HepG2 (cell line): Measurements from ENCODE around the gene KCTD13. TPM values are rescaled to one million over a fixed set of nuclear protein-coding genes. Genes with fewer than 3 reads are reported as not detected.

Experiments
- CCDC6 ChIP-seq: sonication (generic); formaldehyde crosslinking; IDR thresholded peaks from 2 replicates; pipeline ENCODE4 v1.8.1; 2022; ENCODE audit warnings: mild to moderate bottlenecking, missing genetic modification reagents, moderate library complexity
- FOXK2 ChIP-seq: fragments of 450-650 bp; IDR thresholded peaks from 2 replicates; pipeline ENCODE4 v1.6.1; 2016
- FOXP1 ChIP-seq, 2 experiments: fragments of 450-650 bp in 1 of 2; IDR thresholded peaks; 2 replicates each; pipeline ENCODE4 v1.6.1; 2017 to 2018; ENCODE audit warnings: antibody characterized with exemption in 1 of 2
- NKX3-1 ChIP-seq: sonication (generic); formaldehyde crosslinking; IDR thresholded peaks from 2 replicates; pipeline ENCODE4 v1.5.0; 2020; ENCODE audit warnings: missing genetic modification reagents
- PHF20 ChIP-seq: sonication (generic); formaldehyde crosslinking; IDR thresholded peaks from 2 replicates; pipeline ENCODE4 v1.5.0; 2020; ENCODE audit warnings: mild to moderate bottlenecking, missing genetic modification reagents
- RBFOX2 ChIP-seq: fragments of 200-400 bp; formaldehyde crosslinking; IDR thresholded peaks from 2 replicates; pipeline ENCODE4 v1.6.1; 2017; ENCODE audit warnings: low read depth, mild to moderate bottlenecking, low read length
- SMARCC2 ChIP-seq: fragments of 450-650 bp; IDR thresholded peaks from 2 replicates; pipeline ENCODE4 v1.6.1; 2017; ENCODE audit warnings: antibody characterized with exemption, mild to moderate bottlenecking
- SNAPC2 ChIP-seq: sonication (generic); formaldehyde crosslinking; IDR thresholded peaks from 2 replicates; pipeline ENCODE4 v1.8.1; 2022; ENCODE audit warnings: mild to moderate bottlenecking, missing genetic modification reagents
- SOX6 ChIP-seq, 2 experiments: fragments of 450-650 bp in 1 of 2; sonication (generic) in 1 of 2; formaldehyde crosslinking in 1 of 2; IDR thresholded peaks; 2 replicates each; pipeline versions ENCODE4 v1.4.0 to v1.6.1; 2017 to 2020; ENCODE audit warnings: antibody characterized with exemption in 1 of 2, mild to moderate bottlenecking in 1 of 2, missing genetic modification reagents in 1 of 2
- ZNF331 ChIP-seq: sonication (generic); formaldehyde crosslinking; IDR thresholded peaks from 2 replicates; pipeline ENCODE4 v1.4.0; 2020; ENCODE audit warnings: missing genetic modification reagents
- ZNF34 ChIP-seq: sonication (generic); formaldehyde crosslinking; IDR thresholded peaks from 2 replicates; pipeline ENCODE4 v1.4.0; 2020; ENCODE audit warnings: mild to moderate bottlenecking, missing genetic modification reagents, borderline replicate concordance
- ZNF670 ChIP-seq: sonication (generic); formaldehyde crosslinking; IDR thresholded peaks from 2 replicates; pipeline ENCODE4 v1.8.0; 2022; ENCODE audit warnings: mild to moderate bottlenecking, missing genetic modification reagents, borderline replicate concordance
- ZNF7 ChIP-seq: IDR thresholded peaks from 2 replicates; pipeline ENCODE4 v1.6.1; 2016; ENCODE audit warnings: missing biosample characterization, missing genetic modification reagents
- ZNF703 ChIP-seq: sonication (generic); formaldehyde crosslinking; IDR thresholded peaks from 2 replicates; pipeline ENCODE4 v1.5.1; 2020; ENCODE audit warnings: missing genetic modification reagents, mild to moderate bottlenecking, moderate library complexity, borderline replicate concordance
- ZNF788 ChIP-seq: sonication (generic); formaldehyde crosslinking; IDR thresholded peaks from 2 replicates; pipeline ENCODE4 v1.5.0; 2020; ENCODE audit warnings: mild to moderate bottlenecking, missing genetic modification reagents, borderline replicate concordance
- ZNF879 ChIP-seq: sonication (generic); formaldehyde crosslinking; IDR thresholded peaks from 2 replicates; pipeline ENCODE4 v1.8.1; 2023; ENCODE audit warnings: missing genetic modification reagents
- ZNF891 ChIP-seq: sonication (generic); formaldehyde crosslinking; IDR thresholded peaks from 2 replicates; pipeline ENCODE4 v1.5.0; 2020; ENCODE audit warnings: mild to moderate bottlenecking, missing genetic modification reagents
- polyA plus RNA-seq, 8 experiments: library from polyadenylated mRNA; depleted of rRNA in 3 of 8; stranded (reverse) in 7 of 8; unstranded in 1 of 8; fragments of >200 nt; fragmentation: Illumina TruSeq in 4 of 8; extraction: Trizol in 4 of 8; gene quantifications; 2 replicates each; pipeline versions ENCODE4 v1.2.1 to v1.2.3, GENCODE V29; 2011 to 2016; ENCODE audit warnings: low read depth in 4 of 8, missing spikeins in 1 of 8, mixed read lengths in 1 of 8; ENCODE audit not compliant: insufficient read depth in 1 of 8
- total RNA-seq, 5 experiments: library from RNA; depleted of rRNA; stranded (reverse); fragments of >200 nt; fragmentation: Illumina TruSeq; extraction: Trizol; gene quantifications; 2 replicates each; pipeline ENCODE4 v1.2.3, GENCODE V29; 2016; ENCODE audit warnings: low read depth in 1 of 5
- TF ChIP-seq, protein P1 (sequence below): sonication (generic); formaldehyde crosslinking; conservative IDR thresholded peaks from 2 replicates; pipeline ENCODE4 v1.4.0; 2020; ENCODE audit warnings: missing genetic modification reagents
- TF ChIP-seq, protein P2 (sequence below): IDR thresholded peaks from 2 replicates; pipeline ENCODE4 v1.6.1; 2016; ENCODE audit warnings: low read depth
- TF ChIP-seq, protein P3 (sequence below): sonication (generic); formaldehyde crosslinking; IDR thresholded peaks from 2 replicates; pipeline ENCODE4 v1.8.1; 2022; ENCODE audit warnings: mild to moderate bottlenecking, missing genetic modification reagents
- TF ChIP-seq, protein P4 (sequence below): sonication (generic); formaldehyde crosslinking; IDR thresholded peaks from 2 replicates; pipeline ENCODE4 v1.4.0; 2020; ENCODE audit warnings: mild to moderate bottlenecking, missing genetic modification reagents
- TF ChIP-seq, protein P5 (sequence below): IDR thresholded peaks from 2 replicates; pipeline ENCODE4 v1.6.1; 2018; ENCODE audit warnings: missing genetic modification reagents

The KCTD13 gene
- total and polyA plus RNA-seq, 2 of the 13 experiments (the other 11 are each of a cell fraction or from before 2014, with no cell fraction given) = 6.3 to 14.7 TPM

DNA sequence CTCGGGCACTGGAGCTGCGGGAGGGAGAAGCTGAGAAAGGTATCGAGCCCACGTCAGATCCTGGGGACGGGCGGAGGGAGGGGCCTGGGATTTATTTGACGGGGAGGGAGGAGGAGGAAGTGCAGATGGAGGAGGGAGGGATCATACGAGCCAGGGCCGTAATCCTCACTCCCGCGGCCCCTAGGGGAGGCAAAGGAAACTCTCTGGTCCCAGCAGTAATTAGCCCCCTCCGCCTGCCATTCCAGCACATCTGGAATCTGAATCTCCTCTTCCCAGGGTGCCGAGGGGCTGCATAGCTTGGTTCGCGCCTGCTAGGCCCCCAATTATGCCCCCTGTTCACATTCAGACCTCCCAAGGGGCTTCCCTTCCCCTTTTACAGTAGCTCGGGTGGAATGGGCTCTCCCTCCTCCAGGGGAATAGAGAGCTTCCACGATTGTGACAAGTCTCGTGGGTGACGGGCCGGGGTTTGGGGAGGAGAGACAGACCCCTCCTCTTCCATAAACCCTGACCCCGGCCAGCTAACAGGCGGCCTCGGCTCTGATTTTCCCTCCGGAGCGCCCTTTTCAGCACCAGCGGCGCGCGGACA is 26.4 kb downstream of the KCTD13 start, which contains the start of gene SEZ6L2 (continued):
- TF ChIP-seq FOXP1 (IDR thresholded peaks at IDR 0.05) = no peak
- TF ChIP-seq FOXP1 (CRISPR knock-in tag; IDR thresholded peaks at IDR 0.05) = no peak
- peak; percentile 86 for TF ChIP-seq ZNF891 (CRISPR knock-in tag)
- peak; percentile 88; the same call in 1 of the 2 replicates for TF ChIP-seq SNAPC2 (CRISPR knock-in tag)
- 0 out of 2 replicates have a peak, but pooled peaks have one; percentile 24 for TF ChIP-seq ZNF670 (CRISPR knock-in tag)
- TF ChIP-seq, protein P1, sequence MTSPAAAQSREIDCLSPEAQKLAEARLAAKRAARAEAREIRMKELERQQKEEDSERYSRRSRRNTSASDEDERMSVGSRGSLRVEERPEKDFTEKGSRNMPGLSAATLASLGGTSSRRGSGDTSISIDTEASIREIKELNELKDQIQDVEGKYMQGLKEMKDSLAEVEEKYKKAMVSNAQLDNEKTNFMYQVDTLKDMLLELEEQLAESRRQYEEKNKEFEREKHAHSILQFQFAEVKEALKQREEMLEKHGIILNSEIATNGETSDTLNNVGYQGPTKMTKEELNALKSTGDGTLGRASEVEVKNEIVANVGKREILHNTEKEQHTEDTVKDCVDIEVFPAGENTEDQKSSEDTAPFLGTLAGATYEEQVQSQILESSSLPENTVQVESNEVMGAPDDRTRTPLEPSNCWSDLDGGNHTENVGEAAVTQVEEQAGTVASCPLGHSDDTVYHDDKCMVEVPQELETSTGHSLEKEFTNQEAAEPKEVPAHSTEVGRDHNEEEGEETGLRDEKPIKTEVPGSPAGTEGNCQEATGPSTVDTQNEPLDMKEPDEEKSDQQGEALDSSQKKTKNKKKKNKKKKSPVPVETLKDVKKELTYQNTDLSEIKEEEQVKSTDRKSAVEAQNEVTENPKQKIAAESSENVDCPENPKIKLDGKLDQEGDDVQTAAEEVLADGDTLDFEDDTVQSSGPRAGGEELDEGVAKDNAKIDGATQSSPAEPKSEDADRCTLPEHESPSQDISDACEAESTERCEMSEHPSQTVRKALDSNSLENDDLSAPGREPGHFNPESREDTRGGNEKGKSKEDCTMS (CRISPR knock-in tag) = 0 out of 2 replicates have a peak, but pooled peaks have one; percentile 82
- TF ChIP-seq ZNF703 (CRISPR knock-in tag) = no peak; the same call in 1 of the 2 replicates
- no peak for TF ChIP-seq ZNF34 (CRISPR knock-in tag)
- no peak; the same call in none of the 2 replicates for TF ChIP-seq NKX3-1 (CRISPR knock-in tag)
- TF ChIP-seq RBFOX2 = no peak
- TF ChIP-seq, protein P2, sequence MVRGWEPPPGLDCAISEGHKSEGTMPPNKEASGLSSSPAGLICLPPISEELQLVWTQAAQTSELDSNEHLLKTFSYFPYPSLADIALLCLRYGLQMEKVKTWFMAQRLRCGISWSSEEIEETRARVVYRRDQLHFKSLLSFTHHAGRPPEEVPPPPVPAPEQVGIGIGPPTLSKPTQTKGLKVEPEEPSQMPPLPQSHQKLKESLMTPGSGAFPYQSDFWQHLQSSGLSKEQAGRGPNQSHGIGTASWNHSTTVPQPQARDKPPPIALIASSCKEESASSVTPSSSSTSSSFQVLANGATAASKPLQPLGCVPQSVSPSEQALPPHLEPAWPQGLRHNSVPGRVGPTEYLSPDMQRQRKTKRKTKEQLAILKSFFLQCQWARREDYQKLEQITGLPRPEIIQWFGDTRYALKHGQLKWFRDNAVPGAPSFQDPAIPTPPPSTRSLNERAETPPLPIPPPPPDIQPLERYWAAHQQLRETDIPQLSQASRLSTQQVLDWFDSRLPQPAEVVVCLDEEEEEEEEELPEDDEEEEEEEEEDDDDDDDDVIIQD (CRISPR knock-in tag) = no peak
- TF ChIP-seq ZNF7 (CRISPR knock-in tag) = peak; percentile 75; the same call in 1 of the 2 replicates
- TF ChIP-seq PHF20 (CRISPR knock-in tag) = no peak; the same call in 1 of the 2 replicates
- TF ChIP-seq, protein P3, sequence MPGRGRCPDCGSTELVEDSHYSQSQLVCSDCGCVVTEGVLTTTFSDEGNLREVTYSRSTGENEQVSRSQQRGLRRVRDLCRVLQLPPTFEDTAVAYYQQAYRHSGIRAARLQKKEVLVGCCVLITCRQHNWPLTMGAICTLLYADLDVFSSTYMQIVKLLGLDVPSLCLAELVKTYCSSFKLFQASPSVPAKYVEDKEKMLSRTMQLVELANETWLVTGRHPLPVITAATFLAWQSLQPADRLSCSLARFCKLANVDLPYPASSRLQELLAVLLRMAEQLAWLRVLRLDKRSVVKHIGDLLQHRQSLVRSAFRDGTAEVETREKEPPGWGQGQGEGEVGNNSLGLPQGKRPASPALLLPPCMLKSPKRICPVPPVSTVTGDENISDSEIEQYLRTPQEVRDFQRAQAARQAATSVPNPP (CRISPR knock-in tag) = no peak; the same call in 1 of the 2 replicates
- TF ChIP-seq ZNF331 (CRISPR knock-in tag) = peak; percentile 87
- 0 out of 2 replicates have a peak, but pooled peaks have one; percentile 24 for TF ChIP-seq SMARCC2
- TF ChIP-seq, protein P4, sequence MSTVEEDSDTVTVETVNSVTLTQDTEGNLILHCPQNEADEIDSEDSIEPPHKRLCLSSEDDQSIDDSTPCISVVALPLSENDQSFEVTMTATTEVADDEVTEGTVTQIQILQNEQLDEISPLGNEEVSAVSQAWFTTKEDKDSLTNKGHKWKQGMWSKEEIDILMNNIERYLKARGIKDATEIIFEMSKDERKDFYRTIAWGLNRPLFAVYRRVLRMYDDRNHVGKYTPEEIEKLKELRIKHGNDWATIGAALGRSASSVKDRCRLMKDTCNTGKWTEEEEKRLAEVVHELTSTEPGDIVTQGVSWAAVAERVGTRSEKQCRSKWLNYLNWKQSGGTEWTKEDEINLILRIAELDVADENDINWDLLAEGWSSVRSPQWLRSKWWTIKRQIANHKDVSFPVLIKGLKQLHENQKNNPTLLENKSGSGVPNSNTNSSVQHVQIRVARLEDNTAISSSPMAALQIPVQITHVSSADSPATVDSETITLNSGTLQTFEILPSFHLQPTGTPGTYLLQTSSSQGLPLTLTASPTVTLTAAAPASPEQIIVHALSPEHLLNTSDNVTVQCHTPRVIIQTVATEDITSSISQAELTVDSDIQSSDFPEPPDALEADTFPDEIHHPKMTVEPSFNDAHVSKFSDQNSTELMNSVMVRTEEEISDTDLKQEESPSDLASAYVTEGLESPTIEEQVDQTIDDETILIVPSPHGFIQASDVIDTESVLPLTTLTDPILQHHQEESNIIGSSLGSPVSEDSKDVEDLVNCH (CRISPR knock-in tag) = no peak
- TF ChIP-seq ZNF788 = 0 out of 2 replicates have a peak, but pooled peaks have one; percentile 2
- no peak for TF ChIP-seq CCDC6
- no peak for TF ChIP-seq ZNF879 (CRISPR knock-in tag)
- TF ChIP-seq FOXK2 = no peak
- no peak for TF ChIP-seq SOX6 (IDR thresholded peaks at IDR 0.05)
- no peak; the same call in 1 of the 2 replicates for TF ChIP-seq SOX6 (CRISPR knock-in tag; IDR thresholded peaks at IDR 0.05)
- TF ChIP-seq, protein P5, sequence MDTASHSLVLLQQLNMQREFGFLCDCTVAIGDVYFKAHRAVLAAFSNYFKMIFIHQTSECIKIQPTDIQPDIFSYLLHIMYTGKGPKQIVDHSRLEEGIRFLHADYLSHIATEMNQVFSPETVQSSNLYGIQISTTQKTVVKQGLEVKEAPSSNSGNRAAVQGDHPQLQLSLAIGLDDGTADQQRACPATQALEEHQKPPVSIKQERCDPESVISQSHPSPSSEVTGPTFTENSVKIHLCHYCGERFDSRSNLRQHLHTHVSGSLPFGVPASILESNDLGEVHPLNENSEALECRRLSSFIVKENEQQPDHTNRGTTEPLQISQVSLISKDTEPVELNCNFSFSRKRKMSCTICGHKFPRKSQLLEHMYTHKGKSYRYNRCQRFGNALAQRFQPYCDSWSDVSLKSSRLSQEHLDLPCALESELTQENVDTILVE (CRISPR knock-in tag) = peak; percentile 49; the same call in 1 of the 2 replicates
